ENCODE measurements around the gene TPRKB. TPM values are rescaled to one million over a fixed set of nuclear protein-coding genes. Genes with fewer than 3 reads are reported as not detected.
"Not testable (repeated sequence)": the region's sequence is repeated elsewhere in the genome, so short reads cannot be mapped to it uniquely, and the experiment has no call there.

The TPRKB gene
- total RNA-seq, 1 donor from 2014 or later = 45.9 TPM

DNA sequence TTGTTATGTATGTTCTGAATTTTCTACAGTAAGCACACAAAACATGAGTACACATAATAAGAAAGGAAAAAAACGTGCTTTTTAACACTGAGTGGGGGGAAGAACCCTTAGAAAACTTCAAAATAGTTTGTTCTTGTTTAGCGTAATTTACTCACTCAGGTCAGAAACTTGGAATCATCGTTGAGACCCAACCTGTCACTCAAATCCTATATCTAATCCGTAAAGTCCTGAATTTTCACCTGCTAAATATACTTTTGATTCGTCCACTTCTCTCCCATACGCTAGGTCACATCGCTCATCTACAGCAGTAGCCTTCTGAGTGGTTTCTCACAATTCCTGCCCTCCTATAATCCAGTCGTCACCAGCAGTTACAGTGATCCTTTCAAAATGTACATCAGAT is 767 bp downstream of the TPRKB start:
- DNase-seq = no peak

DNA sequence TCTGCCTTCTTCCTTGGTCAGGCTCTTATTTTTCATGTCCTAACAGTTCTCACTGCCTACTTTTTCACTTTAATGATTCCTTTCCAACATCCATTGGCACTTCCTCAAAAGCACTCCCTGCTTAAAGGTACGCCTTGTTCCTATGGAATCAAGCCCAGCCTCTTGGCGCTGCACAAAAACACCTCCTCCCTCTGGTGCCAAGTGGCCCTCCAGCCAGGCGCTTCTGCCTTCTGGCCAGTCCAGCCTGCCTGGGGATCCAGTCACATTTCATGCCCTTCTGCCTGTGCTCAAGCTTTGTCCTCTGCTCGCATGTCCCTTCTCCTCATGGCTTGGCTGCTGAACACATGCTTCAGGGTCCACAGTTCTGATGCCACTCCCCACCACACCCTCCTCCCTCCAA is 6.3 kb downstream of the TPRKB start:
- DNase-seq = peak; percentile 51

DNA sequence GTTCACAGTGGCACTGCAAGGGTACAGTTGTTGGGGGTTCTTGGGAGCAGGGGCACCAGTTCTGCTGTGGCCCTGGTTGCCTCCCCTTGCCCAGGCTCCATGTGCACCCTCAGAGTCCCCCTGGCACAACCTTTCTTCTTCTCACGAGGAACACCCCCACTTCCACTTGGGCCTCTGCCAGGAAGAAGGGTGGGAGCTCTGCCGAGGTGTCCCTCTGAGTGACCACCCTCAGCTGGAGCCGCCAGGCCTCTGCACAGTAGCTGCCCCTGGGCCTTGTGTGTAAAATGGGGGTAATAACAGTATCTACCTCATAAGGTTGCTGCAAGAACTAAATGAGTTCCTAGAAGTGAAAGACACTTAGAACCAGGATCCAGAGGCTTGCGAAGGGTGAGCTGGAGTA is 8.4 kb downstream of the TPRKB start:
- no peak for DNase-seq

DNA sequence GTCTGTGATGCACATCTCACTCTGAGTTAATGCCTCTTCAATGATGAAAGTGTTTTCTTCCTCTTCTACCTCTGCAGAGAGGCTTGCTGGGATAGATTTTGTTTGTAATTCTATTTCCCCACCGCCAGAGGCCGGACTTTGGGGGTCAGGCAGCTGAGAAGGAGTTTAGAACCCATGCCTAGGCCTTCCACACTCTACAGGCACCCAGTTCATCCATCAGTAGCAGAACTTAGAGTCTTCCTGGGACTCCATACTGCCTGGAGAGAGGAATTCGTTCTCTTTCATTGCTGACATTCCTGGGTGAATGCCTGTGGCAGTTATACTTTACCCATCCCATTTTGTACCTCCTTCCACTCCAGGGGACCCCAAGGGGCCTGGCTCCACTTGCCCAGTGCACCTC is 9.1 kb downstream of the TPRKB start:
- no peak for DNase-seq

DNA sequence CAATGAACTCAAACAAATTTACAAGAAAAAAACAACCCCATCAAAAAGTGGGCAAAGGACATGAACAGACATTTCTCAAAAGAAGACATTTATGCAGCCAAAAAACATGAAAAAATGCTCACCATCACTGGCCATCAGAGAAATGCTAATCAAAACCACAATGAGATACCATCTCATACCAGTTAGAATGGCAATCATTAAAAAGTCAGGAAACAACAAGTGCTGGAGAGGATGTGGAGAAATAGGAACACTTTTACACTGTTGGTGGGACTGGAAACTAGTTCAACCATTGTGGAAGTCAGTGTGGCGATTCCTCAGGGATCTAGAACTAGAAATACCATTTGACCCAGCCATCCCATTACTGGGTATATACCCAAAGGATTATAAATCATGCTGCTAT is 10.5 kb downstream of the TPRKB start:
- DNase-seq = not testable (repeated sequence)

DNA sequence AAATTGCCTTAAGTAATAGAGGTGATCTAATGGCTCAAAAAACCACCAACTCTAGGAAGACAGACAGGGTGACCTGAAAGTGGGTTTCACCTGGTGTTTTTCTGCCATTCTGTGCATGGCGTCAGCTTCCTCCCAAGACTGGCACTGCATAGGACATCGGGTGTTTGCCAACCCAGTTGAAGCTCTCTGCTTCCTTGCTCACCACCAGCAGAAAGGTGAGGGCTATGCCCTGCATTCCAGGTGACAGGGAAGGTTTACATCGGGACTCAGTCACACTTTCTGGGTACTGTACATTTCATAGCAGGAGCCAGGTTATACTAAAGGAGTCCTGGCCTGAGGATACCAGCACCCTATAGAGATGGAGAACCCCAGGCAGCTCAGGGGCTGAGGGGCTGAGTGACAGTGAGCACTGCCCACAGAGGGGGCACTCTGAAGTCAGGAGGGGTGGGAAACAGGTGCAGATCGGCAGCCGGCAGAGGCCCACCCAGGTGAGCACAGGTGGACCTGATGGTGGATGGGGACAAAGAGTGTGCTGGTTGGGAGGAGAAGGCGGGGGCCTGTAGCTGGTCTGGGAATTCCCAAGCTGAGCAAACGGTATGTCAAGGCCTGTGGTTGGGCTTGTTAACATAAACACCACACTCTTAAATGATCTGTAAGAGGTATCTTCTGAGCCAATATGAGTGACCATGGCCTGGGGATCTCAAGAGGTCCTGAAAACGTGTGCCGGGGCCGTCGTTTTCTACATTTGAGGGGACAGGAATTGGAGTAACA is 18.1 kb downstream of the TPRKB start:
- no peak for DNase-seq

DNA sequence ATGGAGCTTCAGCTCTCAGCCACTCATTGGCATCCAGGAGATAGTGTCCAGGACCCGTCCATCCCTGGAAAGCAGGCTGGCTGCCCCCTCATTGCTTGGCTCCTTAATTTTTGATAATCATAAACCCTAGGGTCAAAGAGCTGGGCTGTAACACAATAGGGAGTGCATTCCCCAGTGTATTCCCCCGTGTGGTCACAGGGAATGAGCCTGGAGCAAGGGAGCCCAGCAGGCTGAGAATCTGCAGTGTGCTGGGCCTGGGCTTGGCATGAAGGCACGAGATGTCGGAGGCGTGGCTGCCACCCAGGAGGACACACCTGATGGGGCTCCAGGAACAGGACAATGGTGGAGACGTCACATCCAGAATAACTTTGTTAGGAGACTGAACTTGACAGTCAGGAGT is 18.7 kb downstream of the TPRKB start:
- DNase-seq = no peak

DNA sequence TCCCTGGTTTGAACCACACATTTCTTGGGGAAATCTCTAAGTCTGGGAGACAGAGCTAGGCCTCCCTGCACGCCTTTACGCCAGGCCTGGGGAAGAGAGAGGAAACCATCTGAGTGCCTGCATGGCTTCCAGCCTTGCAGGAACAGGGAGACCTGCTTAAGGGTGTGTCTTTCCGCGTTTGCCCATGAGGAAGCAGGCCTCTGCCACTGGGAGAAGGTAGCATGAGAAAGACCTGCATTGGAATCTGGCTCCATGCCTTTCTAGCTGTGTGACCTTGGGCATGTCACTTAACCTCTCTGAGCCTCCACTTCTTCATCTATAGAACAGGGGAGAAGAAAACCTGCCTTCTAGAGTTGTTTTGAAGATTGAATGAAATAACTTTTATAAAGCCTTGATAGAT is 19.4 kb downstream of the TPRKB start:
- DNase-seq = not testable (repeated sequence)

DNA sequence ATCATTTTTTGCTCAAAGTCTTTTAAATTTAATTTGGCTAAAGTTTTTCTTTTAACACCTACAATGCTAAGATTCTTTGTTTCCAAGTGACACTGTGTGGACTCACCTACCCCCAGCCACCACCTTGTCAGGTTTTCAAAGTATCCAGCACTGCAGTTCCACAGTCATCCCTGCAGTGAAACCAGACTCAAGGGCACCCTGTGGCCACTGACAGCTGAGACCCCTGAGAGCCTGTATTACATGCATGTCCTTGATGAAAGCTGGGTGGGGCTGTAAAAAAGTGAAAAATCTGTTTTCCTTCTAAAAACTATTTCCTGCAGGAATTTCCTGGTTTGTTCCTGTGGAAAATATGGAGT is 19.9 kb downstream of the TPRKB start:
- DNase-seq = no peak

DNA sequence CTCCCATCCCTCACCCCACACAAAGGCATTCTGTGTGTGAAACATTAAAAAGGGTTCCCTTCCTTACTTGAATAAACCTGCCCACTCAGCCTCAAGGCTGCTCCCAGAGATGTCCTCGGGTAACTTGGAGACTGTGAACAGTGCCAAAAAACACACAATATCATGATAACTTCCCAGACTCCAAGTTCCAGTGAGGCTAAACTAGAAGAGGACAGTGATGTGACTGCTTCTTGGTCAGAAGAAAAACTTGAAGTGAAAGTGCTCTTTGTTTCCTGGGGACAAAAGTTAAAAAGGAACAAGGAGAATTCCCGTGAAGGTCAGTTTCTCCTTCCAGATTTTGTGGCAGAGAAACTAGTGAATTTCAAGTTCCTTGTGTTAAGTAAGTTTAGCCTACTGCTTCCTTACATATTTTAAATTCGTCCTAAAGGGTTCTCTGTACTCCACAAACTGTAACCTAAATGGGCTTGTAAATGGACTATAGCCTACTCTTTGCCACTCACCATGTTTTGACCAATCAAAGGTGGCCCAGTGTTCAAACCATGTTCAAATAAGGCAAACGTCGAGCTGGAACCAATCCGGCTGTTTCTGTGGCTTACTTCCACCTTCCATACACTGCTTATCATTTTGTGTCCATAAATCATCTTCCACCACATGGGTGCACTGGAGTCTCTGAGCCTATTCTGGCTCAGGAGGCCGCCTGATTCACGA is 20.4 kb downstream of the TPRKB start:
- peak; percentile 57 for DNase-seq

DNA sequence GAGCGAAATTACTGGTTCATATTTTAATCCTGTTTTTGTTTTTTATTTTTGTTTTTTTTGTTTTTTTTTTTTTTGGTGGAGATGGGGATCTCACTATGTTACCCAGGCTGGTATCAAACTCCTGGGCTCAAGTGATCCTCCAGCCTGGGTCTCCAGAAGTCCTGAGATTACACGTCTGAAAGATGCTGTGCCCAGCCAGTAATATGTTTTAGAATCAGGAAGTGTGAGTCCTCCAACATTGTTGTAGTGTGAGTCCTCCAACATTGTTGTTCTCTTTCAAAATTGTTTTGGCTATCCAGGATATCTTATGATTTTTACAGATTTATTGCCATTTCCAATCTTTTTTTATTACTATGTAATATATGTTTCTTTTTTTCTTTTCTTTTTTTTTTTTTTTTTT is 23.1 kb downstream of the TPRKB start:
- no peak for DNase-seq

DNA sequence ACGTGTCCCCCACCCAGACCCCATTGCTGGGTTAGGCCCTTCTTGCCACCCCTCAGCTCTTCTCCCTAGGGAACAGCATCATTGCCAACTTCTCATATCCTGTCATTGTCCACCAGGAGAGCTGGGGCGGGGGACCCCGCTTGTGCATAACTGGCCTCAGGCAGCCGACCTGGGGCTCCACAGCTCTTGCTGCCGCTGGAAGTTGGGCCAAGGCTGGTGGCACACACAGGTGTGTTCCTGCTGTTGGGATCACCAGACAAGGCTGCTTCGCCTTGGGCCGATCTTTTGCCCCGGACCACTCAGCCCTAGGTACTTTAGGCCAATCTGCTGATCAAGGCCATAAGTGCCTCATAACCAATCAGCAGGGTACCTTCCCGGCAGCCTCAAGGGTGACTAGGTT is 28.6 kb downstream of the TPRKB start:
- DNase-seq = no peak

DNA sequence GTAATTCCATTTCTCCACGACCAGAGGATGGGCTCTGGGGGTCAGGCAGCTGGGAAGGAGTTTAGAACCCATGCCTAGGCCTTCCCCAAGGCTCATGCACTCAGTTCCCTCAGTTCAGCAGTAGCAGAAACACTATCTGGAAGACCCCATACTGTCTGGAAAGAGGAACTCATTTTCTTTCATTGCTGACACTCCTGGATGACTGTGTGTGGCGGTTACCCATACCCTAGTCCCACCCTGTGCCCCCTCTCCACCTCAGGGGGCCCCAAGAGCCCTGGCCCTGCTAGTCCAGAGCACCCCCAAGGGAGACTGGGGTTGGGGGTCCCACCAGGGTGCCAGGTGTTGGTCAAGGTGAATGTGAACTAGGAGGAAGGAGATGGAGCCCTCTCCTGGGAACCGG is 29.5 kb downstream of the TPRKB start:
- DNase-seq = no peak

DNA sequence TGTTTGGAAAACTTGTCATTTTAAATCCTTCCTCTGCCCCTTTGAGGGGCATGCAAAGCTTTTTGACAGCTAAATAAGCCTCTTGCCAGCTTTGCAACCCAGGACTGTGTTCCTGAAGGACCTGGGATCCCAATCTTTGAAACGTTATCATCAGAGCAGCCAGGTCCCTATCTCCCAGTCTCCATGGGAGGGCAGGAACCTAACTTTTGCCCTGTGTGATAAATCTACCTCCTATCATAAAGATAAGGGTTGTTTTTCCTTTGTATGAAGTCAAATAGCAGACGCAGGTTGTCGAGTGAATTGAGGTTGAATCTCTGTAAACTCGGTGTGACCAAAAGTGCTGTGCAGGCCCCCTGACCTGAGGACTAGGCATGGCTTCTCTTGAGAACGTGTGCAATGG is 30.1 kb downstream of the TPRKB start:
- DNase-seq = no peak

DNA sequence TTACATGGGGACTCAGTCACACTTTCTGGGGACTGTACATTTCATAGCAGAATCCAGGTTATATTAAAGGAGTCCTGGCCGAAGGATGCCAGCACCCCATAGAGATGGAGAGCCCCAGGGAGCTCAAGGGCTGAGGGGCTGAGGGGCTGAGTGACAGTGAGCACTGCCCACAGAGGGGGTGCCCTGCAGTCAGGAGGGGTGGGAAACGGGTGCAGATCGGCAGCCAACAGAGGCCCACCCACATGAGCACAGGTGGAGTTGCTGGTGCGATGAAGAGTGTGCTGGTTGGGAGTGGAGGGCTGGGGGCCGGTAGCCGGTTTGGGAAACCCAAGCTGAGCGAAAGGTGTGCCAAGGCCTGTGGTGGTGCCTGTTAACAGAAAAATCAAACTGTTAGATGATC is 32.1 kb downstream of the TPRKB start:
- DNase-seq = no peak

DNA sequence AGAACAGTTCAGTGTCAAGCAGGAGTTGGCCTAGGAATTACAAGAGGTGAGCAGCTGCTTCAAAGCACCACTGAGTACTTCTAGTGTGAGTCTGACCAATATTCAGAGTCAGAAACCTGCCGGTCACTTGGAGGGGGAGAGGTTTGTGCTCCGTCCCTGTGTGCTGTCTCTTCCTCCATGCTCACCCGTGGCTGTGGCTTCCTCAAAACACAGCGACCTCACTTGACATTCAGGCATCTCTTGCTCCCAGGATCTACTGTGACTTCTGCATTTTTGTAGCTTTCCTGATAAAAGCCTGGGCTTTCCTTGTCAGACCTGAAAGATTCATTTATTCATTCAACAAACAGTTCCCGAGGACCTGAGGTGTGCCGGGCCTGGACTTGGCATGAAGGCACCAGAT is 32.9 kb downstream of the TPRKB start:
- DNase-seq = no peak

DNA sequence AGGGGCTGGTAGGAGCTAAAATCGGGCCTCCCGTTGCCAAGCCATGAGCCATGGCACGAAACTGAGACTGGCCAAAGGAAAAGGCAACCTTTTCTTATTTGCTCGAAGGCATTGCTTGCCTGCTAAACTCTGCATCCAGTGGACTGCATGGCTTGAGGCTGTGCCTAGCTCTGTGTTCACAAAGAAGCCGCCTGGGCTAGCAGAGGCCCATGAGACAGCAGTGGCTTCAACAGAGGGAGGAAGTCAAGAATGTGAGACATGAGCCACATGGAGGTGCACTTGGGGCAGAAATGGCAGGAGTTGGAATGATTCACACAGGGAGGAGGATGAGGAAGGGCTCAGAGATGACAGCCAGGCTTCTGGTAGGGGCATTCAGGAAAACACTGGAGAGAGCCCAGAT is 33.5 kb downstream of the TPRKB start:
- DNase-seq = no peak

DNA sequence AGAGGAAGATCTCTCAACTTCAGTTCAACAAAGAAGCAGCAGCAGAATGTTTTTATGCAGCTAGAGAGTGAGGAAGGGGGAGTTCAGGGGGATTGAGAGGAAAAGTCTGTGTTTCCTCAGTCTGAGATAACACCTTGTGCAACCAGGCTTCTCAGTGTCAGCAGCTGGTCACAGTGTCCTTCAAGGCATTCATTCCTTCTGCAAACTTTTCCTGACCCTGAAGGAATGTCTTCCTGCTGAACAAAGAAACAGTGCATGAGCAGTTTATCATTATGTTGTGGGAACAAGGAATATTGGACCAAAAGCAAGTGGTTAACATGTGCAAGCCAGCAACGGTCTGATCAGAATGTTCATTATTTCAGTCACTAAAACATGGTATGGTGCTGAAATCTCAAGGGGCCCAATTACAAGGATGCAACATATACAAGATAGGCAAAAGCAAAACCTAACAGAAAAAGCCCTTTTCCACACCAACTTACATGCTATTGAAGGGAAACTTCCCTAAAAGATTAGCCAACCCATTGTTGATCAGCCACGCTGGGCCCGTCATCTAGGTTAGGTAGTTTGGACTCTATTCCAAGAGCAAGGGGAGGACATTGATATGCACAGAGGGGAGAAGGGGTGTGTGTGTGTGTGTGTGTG is 34.2 kb downstream of the TPRKB start:
- peak; percentile 71 for DNase-seq

DNA sequence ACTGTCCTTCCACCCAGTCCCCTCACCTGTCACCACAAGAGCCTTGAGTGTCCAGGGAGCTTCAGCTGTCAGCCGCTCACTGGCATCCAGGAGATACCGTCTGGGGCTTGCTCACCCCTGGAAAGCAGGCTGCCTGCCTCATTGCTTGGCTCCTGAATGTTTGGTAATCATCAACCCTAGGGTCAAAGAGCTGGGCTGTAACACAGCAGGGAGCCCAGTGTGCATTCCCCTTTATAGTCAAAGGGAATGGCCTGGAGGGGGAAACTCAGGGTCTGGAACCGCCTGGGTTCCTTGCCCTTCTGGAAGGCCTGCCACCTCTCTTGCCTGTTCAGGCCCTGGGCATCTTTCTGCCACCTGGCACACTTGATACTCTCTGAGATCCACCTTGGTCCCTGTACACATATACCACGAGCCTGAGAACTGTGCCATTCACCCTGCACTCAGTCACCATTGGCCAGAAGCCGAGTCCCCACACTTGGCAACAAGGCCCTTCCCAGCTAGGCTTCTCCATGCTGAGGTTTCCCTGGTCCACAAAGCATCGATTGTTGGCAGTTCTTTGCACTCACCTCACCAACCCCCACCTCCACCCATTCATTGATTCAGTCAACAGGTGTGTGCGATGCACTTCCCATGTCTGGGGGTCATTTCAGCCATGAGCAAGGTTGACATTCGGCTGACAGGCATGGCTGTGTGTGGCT is 35.0 kb downstream of the TPRKB start:
- DNase-seq = no peak

DNA sequence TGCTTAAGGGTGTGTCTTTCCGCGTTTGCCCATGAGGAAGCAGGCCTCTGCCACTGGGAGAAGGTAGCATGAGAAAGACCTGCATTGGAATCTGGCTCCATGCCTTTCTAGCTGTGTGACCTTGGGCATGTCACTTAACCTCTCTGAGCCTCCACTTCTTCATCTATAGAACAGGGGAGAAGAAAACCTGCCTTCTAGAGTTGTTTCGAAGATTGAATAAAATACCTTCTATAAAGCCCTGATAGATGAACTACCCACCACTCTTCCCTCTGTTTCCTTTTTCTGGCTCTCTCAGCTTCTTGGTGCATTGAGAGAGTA is 35.7 kb downstream of the TPRKB start:
- not testable (repeated sequence) for DNase-seq

DNA sequence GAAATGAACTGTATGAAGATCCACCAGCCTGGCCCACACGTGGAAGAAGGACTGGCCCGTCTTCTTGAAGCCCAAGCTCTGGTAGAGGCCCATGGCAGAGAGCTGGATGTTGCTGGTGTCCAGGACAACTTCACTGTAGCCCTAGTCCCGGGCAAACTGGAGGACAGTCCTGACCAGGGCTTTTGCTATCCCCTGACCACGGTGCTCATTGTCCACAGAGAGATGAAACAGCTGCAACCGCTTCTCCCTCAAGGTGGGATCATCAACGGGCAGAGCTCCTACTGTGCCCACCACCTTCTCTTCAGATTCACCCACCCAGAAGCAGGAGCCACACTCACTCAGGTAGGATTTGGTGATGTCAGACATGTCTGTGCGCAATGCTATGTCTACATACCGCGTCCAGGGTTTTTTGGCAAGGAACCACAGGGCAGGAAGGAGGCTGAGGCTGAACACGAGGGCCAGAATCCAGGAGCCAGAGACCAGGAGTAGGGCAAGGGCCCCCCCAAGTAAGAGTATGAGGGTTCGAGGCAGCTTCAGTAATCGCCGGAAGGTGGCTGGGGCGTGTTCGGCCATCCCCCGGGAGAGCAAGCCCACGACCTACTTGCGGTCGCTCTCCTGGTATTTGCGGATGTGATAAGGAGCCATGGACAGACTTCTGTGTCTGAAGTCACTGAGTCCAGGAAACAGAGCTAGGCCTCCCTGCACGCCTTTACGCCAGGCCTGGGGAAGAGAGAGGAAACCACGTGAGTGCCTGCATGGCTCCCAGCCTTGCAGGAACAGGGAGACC is 36.3 kb downstream of the TPRKB start:
- DNase-seq = peak; percentile 34

DNA sequence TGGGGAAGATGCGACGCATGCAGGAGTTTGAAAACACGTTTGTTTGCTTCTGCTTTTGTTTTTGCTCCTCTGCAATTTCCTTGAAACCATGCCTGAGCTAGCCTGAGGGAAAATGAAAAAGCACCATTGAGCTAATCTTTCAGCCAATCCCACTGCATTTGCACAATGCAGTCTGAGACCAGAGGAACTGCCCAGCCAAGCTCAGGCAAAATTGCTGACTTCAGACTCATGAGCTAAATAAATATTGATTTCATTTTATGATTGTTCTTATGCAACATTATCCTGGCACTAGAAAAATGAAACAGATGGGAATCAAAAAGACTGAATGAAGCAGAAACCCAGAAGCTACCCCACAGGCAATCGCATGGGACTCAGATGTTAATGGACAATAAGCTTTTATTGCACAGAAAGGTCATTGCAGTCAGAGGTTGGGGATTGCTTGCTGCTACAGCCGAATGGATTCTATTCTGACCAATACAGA is 37.0 kb downstream of the TPRKB start:
- no peak for DNase-seq

DNA sequence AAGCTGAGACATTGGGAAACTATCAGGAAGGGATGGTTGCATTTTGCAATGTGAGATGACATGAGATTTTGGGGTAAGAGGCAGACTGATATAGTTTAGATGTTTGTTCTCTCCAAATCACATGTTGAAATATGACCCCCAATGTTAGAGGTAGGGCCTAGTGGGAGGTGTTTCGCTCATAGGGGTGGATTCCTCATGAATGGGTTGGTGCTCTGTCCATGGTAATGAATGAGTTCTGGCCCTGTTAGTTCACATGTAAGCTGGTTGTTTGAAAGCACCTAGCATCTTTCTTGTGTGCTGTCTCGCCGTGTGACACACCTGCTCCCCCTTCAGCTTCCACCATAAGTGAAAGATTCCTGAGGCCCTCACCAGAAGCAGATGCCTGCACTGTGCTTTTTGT is 37.7 kb downstream of the TPRKB start:
- no peak for DNase-seq
